GM12878 (cell line): Measurements from ENCODE around the gene AP1M1. TPM values are rescaled to one million over a fixed set of nuclear protein-coding genes. Genes with fewer than 3 reads are reported as not detected.

Experiments
- ATAC-seq: fragments of 200-7000 bp; cut with Tn5 transposase; 3 replicates; pipeline ENCODE4 v1.9.1; 2020; ENCODE audit warnings: mild to moderate bottlenecking, moderate library complexity
- BruUV-seq: library from RNA; stranded (reverse); fragments of 400-500 nt; replicated peaks from 2 replicates; lab custom pipeline; 2021; lab: Mats Ljungman, UMichigan
- CTCF ChIA-PET: fragments of 300-600 bp; sonication (Branson Sonifier 250); formaldehyde crosslinking; extraction: SDS; loops from one replicate; lab custom pipeline; 2021; ENCODE audit warnings: inconsistent platforms; lab: Yijun Ruan, JAX
- POLR2A ChIA-PET: fragments of 350-600 bp; formaldehyde crosslinking; extraction: SDS; loops from one replicate; lab custom pipeline; 2021; ENCODE audit warnings: inconsistent platforms; lab: Charles Lee
- RAD21 ChIA-PET: fragments of 300-600 bp; sonication (Branson Sonifier 250); formaldehyde crosslinking; loops from one replicate; lab custom pipeline; 2023; ENCODE audit warnings: antibody characterized with exemption; ENCODE audit not compliant: unreplicated experiment; lab: Charles Lee
- SMC1A ChIA-PET: fragments of 300-600 bp; sonication (Branson Sonifier 250); formaldehyde crosslinking; loops from one replicate; lab custom pipeline; 2023; ENCODE audit not compliant: unreplicated experiment, uncharacterized antibody; lab: Charles Lee
- DNase-seq: peaks from one replicate; pipeline ENCODE4 v3.0.0-alpha.2; 2011; ENCODE audit warnings: low read depth, low spot score
- FAIRE-seq: peaks from 3 replicates; lab custom pipeline; 2011; peaks lifted over from hg19 to GRCh38; lab: Jason Lieb, UNC
- H2AFZ ChIP-seq: 2 replicates; pipeline ENCODE4 v1.6.0; 2011; ENCODE audit warnings: low read depth, low read length, control low read depth; ENCODE audit not compliant: control insufficient read depth
- H3K27ac ChIP-seq: 2 replicates; pipeline ENCODE4 v1.5.1; 2011; ENCODE audit warnings: control low read depth; ENCODE audit not compliant: control insufficient read depth, insufficient read depth
- H3K27me3 ChIP-seq, 2 experiments: replicated peaks in 1 of 2; 2 replicates each; pipeline versions ENCODE4 v1.6.0 to v1.6.1; 2011; ENCODE audit warnings: low read length in 1 of 2; ENCODE audit not compliant: control insufficient read depth in 2 of 2, insufficient read depth in 2 of 2
- H3K36me3 ChIP-seq, 2 experiments: 2 replicates each; pipeline ENCODE4 v1.5.1; 2011; ENCODE audit warnings: low read length in 1 of 2; ENCODE audit not compliant: control insufficient read depth in 2 of 2, insufficient read depth in 2 of 2
- H3K4me1 ChIP-seq: 2 replicates; pipeline ENCODE4 v1.6.1; 2011; ENCODE audit warnings: mild to moderate bottlenecking, low read length, moderate library complexity, mixed read lengths; ENCODE audit not compliant: control insufficient read depth, insufficient read depth
- H3K4me2 ChIP-seq: 2 replicates; pipeline ENCODE4 v1.6.0; 2011; ENCODE audit warnings: control low read depth; ENCODE audit not compliant: control insufficient read depth, insufficient read depth
- H3K4me3 ChIP-seq: fragments of 200-600 bp; sonication (generic); 2 replicates; pipeline ENCODE4 v1.5.1; 2016
- H3K79me2 ChIP-seq: 2 replicates; pipeline ENCODE4 v1.6.0; 2011; ENCODE audit warnings: low read length; ENCODE audit not compliant: control insufficient read depth, insufficient read depth
- H3K9ac ChIP-seq: 2 replicates; pipeline ENCODE4 v1.8.0; 2011; ENCODE audit warnings: low read length, control low read depth, mixed read lengths; ENCODE audit not compliant: control insufficient read depth, insufficient read depth
- H3K9me3 ChIP-seq: replicated peaks from 3 replicates; pipeline ENCODE4 v1.5.1; 2011; ENCODE audit warnings: mild to moderate bottlenecking, low read length; ENCODE audit not compliant: control insufficient read depth, insufficient read depth
- H4K20me1 ChIP-seq: 2 replicates; pipeline ENCODE4 v1.6.0; 2011; ENCODE audit not compliant: control insufficient read depth, insufficient read depth
- BHLHE40 ChIP-seq, 2 experiments: fragments of 450-650 bp in 1 of 2; IDR thresholded peaks; 2 replicates each; pipeline ENCODE4 v1.6.1; 2011 to 2017; ENCODE audit warnings: low read depth in 2 of 2, borderline replicate concordance in 1 of 2, improper control_type of control experiment in 1 of 2, low read length in 1 of 2, mild to moderate bottlenecking in 1 of 2
- CHD2 ChIP-seq: IDR thresholded peaks from 2 replicates; pipeline ENCODE4 v1.6.1; 2011; ENCODE audit warnings: low read depth, low read length, improper control_type of control experiment, borderline replicate concordance
- POLR2A ChIP-seq: IDR thresholded peaks from 2 replicates; pipeline ENCODE4 v1.6.1; 2011; ENCODE audit warnings: low read depth, mild to moderate bottlenecking, low read length
- PRDM15 ChIP-seq: fragments of 450-650 bp; formaldehyde crosslinking; IDR thresholded peaks from 2 replicates; pipeline ENCODE4 v1.4.0; 2020; ENCODE audit warnings: mild to moderate bottlenecking, moderate library complexity
- SRF ChIP-seq, 2 experiments: IDR thresholded peaks; 2 replicates each; pipeline ENCODE4 v1.6.1; 2011; ENCODE audit warnings: low read depth in 2 of 2, low read length in 2 of 2, mild to moderate bottlenecking in 1 of 2, moderate library complexity in 1 of 2
- WGBS: methylation state at CpG from one replicate; pipeline ENCODE4 v1.1.6; 2016; ENCODE audit warnings: low lambda C conversion rate; ENCODE audit not compliant: insufficient replicate concordance, insufficient coverage; ENCODE audit errors: missing lambda C conversion rate; 5-methylcytosine and 5-hydroxymethylcytosine counted together
- in situ Hi-C: fragments of 300-500 bp; cut with MboI; formaldehyde crosslinking; loops from 9 replicates; pipeline ENCODE4 v1.14.3; 2018; ENCODE audit warnings: mixed read lengths
- intact Hi-C: fragments of 100-400 bp; cut with micrococcal nuclease; formaldehyde crosslinking; loops from one replicate; pipeline ENCODE4 v1.14.2; 2022; ENCODE audit not compliant: unreplicated experiment
- polyA plus RNA-seq, 11 experiments: library from polyadenylated mRNA; depleted of rRNA in 4 of 11; unstranded in 6 of 11; stranded (reverse) in 5 of 11; fragments of >200 nt; fragmentation: Nextera tagmentation in 4 of 11; fragmentation: Illumina TruSeq in 1 of 11; extraction: Ambion mirVana in 4 of 11; extraction: Trizol in 1 of 11; gene quantifications; 1 replicate in 1 of 11; 2 replicates in 10 of 11; pipeline versions ENCODE4 v1.2.1 to v1.2.3, GENCODE V29; 2011 to 2016; ENCODE audit warnings: inconsistent platforms in 2 of 11, missing spikeins in 2 of 11, low read depth in 1 of 11
- total RNA-seq, 4 experiments: library from RNA; depleted of rRNA in 3 of 4; stranded (reverse); fragments of >200 nt in 3 of 4; fragmentation: Illumina TruSeq in 1 of 4; extraction: Trizol in 1 of 4; gene quantifications; 2 replicates each; pipeline versions ENCODE4 v1.2.1 to v1.2.3, GENCODE V29; 2013 to 2021

The AP1M1 gene
- total and polyA plus RNA-seq, 10 of the 15 experiments (the other 5 are each of a cell fraction or from before 2014, with no cell fraction given), result 1.0 to 116 (median 44.7) TPM

- ChIA-PET RAD21 (interaction anchor here (0.6 to 1.2 kb wide), 2 partner anchors 8 to 33 kb away, joined by 3 to 4 read pairs; no protein-coding TSS in a partner anchor), POLR2A (interaction anchor here (0.5 to 1.2 kb wide), 5 partner anchors 10 to 420 kb away, joined by 3 to 5 read pairs (median 3); no protein-coding TSS in a partner anchor), SMC1A (interaction anchor here (5.6 kb wide), 1 partner anchor 9 kb away, joined by 33 read pairs; the partner anchor contains the start of gene HSH2D), CTCF (interaction anchor here (0.7 to 1.5 kb wide), 3 partner anchors 28 to 91 kb away, joined by 3 to 5 read pairs (median 3); no protein-coding TSS in a partner anchor)
- peaks cover 28% of the 10 kb centered on the region for H3K79me2 ChIP-seq
- no peak for DNase-seq
- no peak for FAIRE-seq
- intact Hi-C loops, result no loop called here
- no peak overlapping the region for H3K4me3 ChIP-seq
- in situ Hi-C loops, result no loop called here
- peaks cover 54% of the 10 kb centered on the region for H3K4me1 ChIP-seq
- no peak for TF ChIP-seq CHD2
- peak; percentile 29; the same call in 1 of the 2 replicates for TF ChIP-seq POLR2A
- TF ChIP-seq SRF (IDR thresholded peaks at IDR 0.05; ENCODE audit: low read depth in 2 of 2, low read length in 2 of 2), result peak in 1 of 2 experiments; percentile 23; a peak in 1 of 4 replicates
- TF ChIP-seq PRDM15 (CRISPR knock-in tag), result no peak
- TF ChIP-seq BHLHE40 (IDR thresholded peaks at IDR 0.05; ENCODE audit: borderline replicate concordance in 1 of 2, low read depth in 2 of 2, low read length in 1 of 2), result peak in 1 of 2 experiments; percentile 20; a peak in 1 of 4 replicates
- no peaks in the 10 kb centered on the region for H3K27me3 ChIP-seq
- H2AFZ ChIP-seq, result no peak overlapping the region
- WGBS, result 77% methylated on average over 11 of the region's 11 CpGs
- peak overlapping the region; percentile 4; the same call in 1 of the 2 replicates for H3K4me2 ChIP-seq
- no peak overlapping the region for H3K9ac ChIP-seq
- H3K27ac ChIP-seq, result no peak overlapping the region
- peaks cover 40 to 64% of the 10 kb centered on the region in 2 experiments for H3K36me3 ChIP-seq
- ATAC-seq, result peak; percentile 10
- H4K20me1 ChIP-seq, result peaks cover 3% of the 10 kb centered on the region; the same call in 1 of the 2 replicates
- H3K9me3 ChIP-seq, result no peaks in the 10 kb centered on the region; the same call in 2 of the 3 replicates
- no TSS peak for BruUV-seq
These were observed 44.0 kb upstream of the AP1M1 start for GRCh38 chr19:16153582-16154336.
